ENCODE results near the gene IGFLR1.

Gene IGFLR1

GRCh38 chr19:35712567-35713505 lies 29.4 kb downstream of the IGFLR1 start:
- TF ChIP-seq CTCF (IDR thresholded peaks at IDR 0.05): no peak
- Histone ChIP-seq H3K27ac (no peak overlapping the region), H3K4me1 (ENCODE audit: control insufficient read depth in 1 of 2, insufficient read depth in 1 of 2, low read depth in 1 of 2, low read length in 1 of 2) (peaks cover 15 to 23% of the 10 kb centered on the region in 2 experiments), H3K9me3 (no peaks in the 10 kb centered on the region), H3K27me3 (peaks cover 38% of the 10 kb centered on the region), H3K36me3 (no peaks in the 10 kb centered on the region), H3K4me3 (ENCODE audit: low read depth in 1 of 2, low read length in 1 of 2) (no peak overlapping the region)

- Histone ChIP-seq H3K27me3 (peaks cover 45% of the 10 kb centered on the region), H3K4me3 (ENCODE audit: low read depth in 1 of 2, low read length in 1 of 2) (no peak overlapping the region), H3K36me3 (no peaks in the 10 kb centered on the region), H3K9me3 (no peaks in the 10 kb centered on the region), H3K4me1 (ENCODE audit: control insufficient read depth in 1 of 2, insufficient read depth in 1 of 2, low read depth in 1 of 2, low read length in 1 of 2) (peaks cover 7 to 10% of the 10 kb centered on the region in 2 experiments), H3K27ac (no peak overlapping the region)
- no peak for TF ChIP-seq CTCF (IDR thresholded peaks at IDR 0.05)
Observed at GRCh38 chr19:35710784-35711723, 31.2 kb downstream of the IGFLR1 start.

GRCh38 chr19:35708391-35708790 lies 33.9 kb downstream of the IGFLR1 start:
- Histone ChIP-seq H3K36me3 (no peaks in the 10 kb centered on the region), H3K9me3 (no peaks in the 10 kb centered on the region)
- TF ChIP-seq CTCF (IDR thresholded peaks at IDR 0.05): no peak

GRCh38 chr19:35704218-35704617 lies 38.0 kb downstream of the IGFLR1 start, which contains the start of gene ZBTB32:
ZBTB32 (plus strand) TSS chr19:35704558; CDS start chr19:35714627, 10,069 bp downstream.
- H3K4me1 ChIP-seq (ENCODE audit: control insufficient read depth in 1 of 2, insufficient read depth in 1 of 2, low read depth in 1 of 2, low read length in 1 of 2): peaks cover 10 to 14% of the 10 kb centered on the region in 2 experiments
- no peaks in the 10 kb centered on the region for H3K9me3 ChIP-seq
- H3K27me3 ChIP-seq: peaks cover 72% of the 10 kb centered on the region
- no peak for TF ChIP-seq CTCF (IDR thresholded peaks at IDR 0.05)
- H3K27ac ChIP-seq: no peak within 1 kb of the TSS
- H3K4me3 ChIP-seq (ENCODE audit: low read depth in 1 of 2, low read length in 1 of 2): no peak within 1 kb of the TSS
- H3K36me3 ChIP-seq: no peaks in the 10 kb centered on the region

More at GRCh38 chr19:35708391-35708790, 33.9 kb downstream of the IGFLR1 start:
- no peak overlapping the region for H3K27ac ChIP-seq
- H3K4me3 ChIP-seq (ENCODE audit: low read depth in 1 of 2, low read length in 1 of 2): no peak overlapping the region
- H3K27me3 ChIP-seq: peaks cover 60% of the 10 kb centered on the region
- H3K4me1 ChIP-seq (ENCODE audit: control insufficient read depth in 1 of 2, insufficient read depth in 1 of 2, low read depth in 1 of 2, low read length in 1 of 2): no peaks in the 10 kb centered on the region

- Histone ChIP-seq H3K9me3 (no peaks in the 10 kb centered on the region), H3K36me3 (no peaks in the 10 kb centered on the region), H3K27ac (no peak overlapping the region), H3K4me1 (ENCODE audit: control insufficient read depth in 1 of 2, insufficient read depth in 1 of 2, low read depth in 1 of 2, low read length in 1 of 2) (peaks cover 10 to 14% of the 10 kb centered on the region in 2 experiments), H3K4me3 (ENCODE audit: low read depth in 1 of 2, low read length in 1 of 2) (no peak overlapping the region), H3K27me3 (peaks cover 71% of the 10 kb centered on the region)
- TF ChIP-seq CTCF (IDR thresholded peaks at IDR 0.05): no peak
Observed at GRCh38 chr19:35703343-35703742, 38.9 kb downstream of the IGFLR1 start.

Measured in neutrophil (primary cell).